Measurements from ENCODE around the gene STON2. TPM values are rescaled to one million over a fixed set of nuclear protein-coding genes. Genes with fewer than 3 reads are reported as not detected.

The STON2 gene
- total RNA-seq, 1 experiment from 2014 or later: 0.36 TPM

DNA sequence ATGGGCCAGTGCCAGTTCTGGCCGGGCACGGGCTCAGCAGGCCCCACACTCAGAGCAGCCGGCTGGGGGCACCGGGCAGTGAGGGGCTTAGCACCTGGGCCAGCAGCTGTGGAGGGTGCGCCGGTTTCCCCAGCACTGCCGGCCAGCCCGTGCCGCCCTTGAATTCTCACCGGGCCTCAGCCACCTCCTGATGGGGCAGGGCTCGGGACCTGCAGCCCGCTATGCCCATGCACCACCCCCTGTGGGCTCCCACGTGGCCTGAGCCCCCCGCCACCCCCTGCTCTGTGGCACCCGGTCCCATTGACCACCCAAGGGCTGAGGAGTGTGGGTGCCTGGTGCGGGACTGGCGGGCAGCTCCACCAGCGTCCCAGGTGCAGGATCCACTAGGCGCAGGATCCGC lies 164.0 kb downstream of the STON2 start:
- ATAC-seq (no peak), DNase-seq (ENCODE audit: low read depth, low spot score) (no peak)
- CTCF ChIA-PET: no interaction called here
- H3K4me3 ChIP-seq (ENCODE audit: low read depth in 2 of 2, low read length in 2 of 2): no peak overlapping the region
- no TSS peak for BruUV-seq (replicated peaks)
- H3K4me1 ChIP-seq (ENCODE audit: control insufficient read depth, insufficient read depth, low read length): no peaks in the 10 kb centered on the region
- intact Hi-C loops (cut with micrococcal nuclease; ENCODE audit: unreplicated experiment): no loop called here
- H3K36me3 ChIP-seq (ENCODE audit: control insufficient read depth, insufficient read depth, low read length): no peaks in the 10 kb centered on the region
- H3K9me3 ChIP-seq (ENCODE audit: control insufficient read depth, insufficient read depth, low read depth, low read length): no peaks in the 10 kb centered on the region
- POLR2A ChIA-PET: no interaction called here
- no peaks in the 10 kb centered on the region for H3K27me3 ChIP-seq (ENCODE audit: control insufficient read depth, insufficient read depth, low read length)
- in situ Hi-C loops (cut with HindIII; ENCODE audit: low pct_unique_long_range_greater_than_20kb, low sequenced_read_pairs): no loop called here
- TF ChIP-seq, protein P1, sequence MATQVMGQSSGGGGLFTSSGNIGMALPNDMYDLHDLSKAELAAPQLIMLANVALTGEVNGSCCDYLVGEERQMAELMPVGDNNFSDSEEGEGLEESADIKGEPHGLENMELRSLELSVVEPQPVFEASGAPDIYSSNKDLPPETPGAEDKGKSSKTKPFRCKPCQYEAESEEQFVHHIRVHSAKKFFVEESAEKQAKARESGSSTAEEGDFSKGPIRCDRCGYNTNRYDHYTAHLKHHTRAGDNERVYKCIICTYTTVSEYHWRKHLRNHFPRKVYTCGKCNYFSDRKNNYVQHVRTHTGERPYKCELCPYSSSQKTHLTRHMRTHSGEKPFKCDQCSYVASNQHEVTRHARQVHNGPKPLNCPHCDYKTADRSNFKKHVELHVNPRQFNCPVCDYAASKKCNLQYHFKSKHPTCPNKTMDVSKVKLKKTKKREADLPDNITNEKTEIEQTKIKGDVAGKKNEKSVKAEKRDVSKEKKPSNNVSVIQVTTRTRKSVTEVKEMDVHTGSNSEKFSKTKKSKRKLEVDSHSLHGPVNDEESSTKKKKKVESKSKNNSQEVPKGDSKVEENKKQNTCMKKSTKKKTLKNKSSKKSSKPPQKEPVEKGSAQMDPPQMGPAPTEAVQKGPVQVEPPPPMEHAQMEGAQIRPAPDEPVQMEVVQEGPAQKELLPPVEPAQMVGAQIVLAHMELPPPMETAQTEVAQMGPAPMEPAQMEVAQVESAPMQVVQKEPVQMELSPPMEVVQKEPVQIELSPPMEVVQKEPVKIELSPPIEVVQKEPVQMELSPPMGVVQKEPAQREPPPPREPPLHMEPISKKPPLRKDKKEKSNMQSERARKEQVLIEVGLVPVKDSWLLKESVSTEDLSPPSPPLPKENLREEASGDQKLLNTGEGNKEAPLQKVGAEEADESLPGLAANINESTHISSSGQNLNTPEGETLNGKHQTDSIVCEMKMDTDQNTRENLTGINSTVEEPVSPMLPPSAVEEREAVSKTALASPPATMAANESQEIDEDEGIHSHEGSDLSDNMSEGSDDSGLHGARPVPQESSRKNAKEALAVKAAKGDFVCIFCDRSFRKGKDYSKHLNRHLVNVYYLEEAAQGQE (IDR thresholded peaks at IDR 0.05; ENCODE audit: insufficient read depth in 1 of 2, low read depth in 2 of 2, low read length in 1 of 2): no peak
- no peak for TF ChIP-seq SIN3A (IDR thresholded peaks at IDR 0.05; ENCODE audit: borderline replicate concordance, insufficient read depth, low read depth, low read length)
- no peak for TF ChIP-seq POLR2AphosphoS5 (IDR thresholded peaks at IDR 0.05; ENCODE audit: low read depth, low read length)
- TF ChIP-seq TCF7L2 (IDR thresholded peaks at IDR 0.05; ENCODE audit: low read depth, low read length): no peak
- TF ChIP-seq, protein P2, sequence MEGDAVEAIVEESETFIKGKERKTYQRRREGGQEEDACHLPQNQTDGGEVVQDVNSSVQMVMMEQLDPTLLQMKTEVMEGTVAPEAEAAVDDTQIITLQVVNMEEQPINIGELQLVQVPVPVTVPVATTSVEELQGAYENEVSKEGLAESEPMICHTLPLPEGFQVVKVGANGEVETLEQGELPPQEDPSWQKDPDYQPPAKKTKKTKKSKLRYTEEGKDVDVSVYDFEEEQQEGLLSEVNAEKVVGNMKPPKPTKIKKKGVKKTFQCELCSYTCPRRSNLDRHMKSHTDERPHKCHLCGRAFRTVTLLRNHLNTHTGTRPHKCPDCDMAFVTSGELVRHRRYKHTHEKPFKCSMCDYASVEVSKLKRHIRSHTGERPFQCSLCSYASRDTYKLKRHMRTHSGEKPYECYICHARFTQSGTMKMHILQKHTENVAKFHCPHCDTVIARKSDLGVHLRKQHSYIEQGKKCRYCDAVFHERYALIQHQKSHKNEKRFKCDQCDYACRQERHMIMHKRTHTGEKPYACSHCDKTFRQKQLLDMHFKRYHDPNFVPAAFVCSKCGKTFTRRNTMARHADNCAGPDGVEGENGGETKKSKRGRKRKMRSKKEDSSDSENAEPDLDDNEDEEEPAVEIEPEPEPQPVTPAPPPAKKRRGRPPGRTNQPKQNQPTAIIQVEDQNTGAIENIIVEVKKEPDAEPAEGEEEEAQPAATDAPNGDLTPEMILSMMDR (IDR thresholded peaks at IDR 0.05): no peak
- H3K27ac ChIP-seq (ENCODE audit: low read length): no peak overlapping the region

DNA sequence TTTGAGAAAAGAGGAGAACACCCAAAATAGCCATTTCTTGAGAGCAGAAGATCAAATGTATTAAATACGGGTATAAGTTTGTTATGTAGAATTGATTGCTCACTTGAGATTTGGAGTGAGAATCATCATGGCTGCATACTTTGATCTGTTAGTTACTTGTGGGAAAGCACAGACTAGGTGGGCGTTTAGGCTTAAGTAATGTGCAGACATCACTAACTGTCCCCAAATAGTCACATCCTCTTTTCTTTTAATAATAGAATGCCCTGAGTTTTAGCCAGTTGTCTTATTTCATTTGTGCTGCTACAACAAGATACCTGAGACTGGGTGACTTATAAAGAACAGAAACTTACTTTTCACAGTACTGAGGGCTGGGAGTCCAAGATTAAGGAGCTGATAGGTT lies 165.0 kb downstream of the STON2 start:
- Histone ChIP-seq H3K27me3 (ENCODE audit: control insufficient read depth, insufficient read depth, low read length) (no peaks in the 10 kb centered on the region), H3K4me1 (ENCODE audit: control insufficient read depth, insufficient read depth, low read length) (no peaks in the 10 kb centered on the region), H3K4me3 (ENCODE audit: low read depth in 2 of 2, low read length in 2 of 2) (no peak overlapping the region), H3K27ac (ENCODE audit: low read length) (no peak overlapping the region), H3K36me3 (ENCODE audit: control insufficient read depth, insufficient read depth, low read length) (no peaks in the 10 kb centered on the region), H3K9me3 (ENCODE audit: control insufficient read depth, insufficient read depth, low read depth, low read length) (no peaks in the 10 kb centered on the region)
- TF ChIP-seq, protein P1 (IDR thresholded peaks at IDR 0.05; ENCODE audit: insufficient read depth in 1 of 2, low read depth in 2 of 2, low read length in 1 of 2): no peak
- TF ChIP-seq POLR2AphosphoS5 (IDR thresholded peaks at IDR 0.05; ENCODE audit: low read depth, low read length) (no peak), SIN3A (IDR thresholded peaks at IDR 0.05; ENCODE audit: borderline replicate concordance, insufficient read depth, low read depth, low read length) (no peak), TCF7L2 (IDR thresholded peaks at IDR 0.05; ENCODE audit: low read depth, low read length) (no peak)
- TF ChIP-seq, protein P2 (IDR thresholded peaks at IDR 0.05): no peak
- ChIA-PET CTCF (no interaction called here), POLR2A (no interaction called here)
- no TSS peak for BruUV-seq (replicated peaks)
- intact Hi-C loops (cut with micrococcal nuclease; ENCODE audit: unreplicated experiment) (no loop called here), in situ Hi-C loops (cut with HindIII; ENCODE audit: low pct_unique_long_range_greater_than_20kb, low sequenced_read_pairs) (no loop called here)
- DNase-seq (ENCODE audit: low read depth, low spot score) (no peak), ATAC-seq (no peak)
